ENCODE results near the gene UBE2J2.
A peak's percentile ranks its signal among the peaks of the same experiment; 100 is the strongest.

DNA sequence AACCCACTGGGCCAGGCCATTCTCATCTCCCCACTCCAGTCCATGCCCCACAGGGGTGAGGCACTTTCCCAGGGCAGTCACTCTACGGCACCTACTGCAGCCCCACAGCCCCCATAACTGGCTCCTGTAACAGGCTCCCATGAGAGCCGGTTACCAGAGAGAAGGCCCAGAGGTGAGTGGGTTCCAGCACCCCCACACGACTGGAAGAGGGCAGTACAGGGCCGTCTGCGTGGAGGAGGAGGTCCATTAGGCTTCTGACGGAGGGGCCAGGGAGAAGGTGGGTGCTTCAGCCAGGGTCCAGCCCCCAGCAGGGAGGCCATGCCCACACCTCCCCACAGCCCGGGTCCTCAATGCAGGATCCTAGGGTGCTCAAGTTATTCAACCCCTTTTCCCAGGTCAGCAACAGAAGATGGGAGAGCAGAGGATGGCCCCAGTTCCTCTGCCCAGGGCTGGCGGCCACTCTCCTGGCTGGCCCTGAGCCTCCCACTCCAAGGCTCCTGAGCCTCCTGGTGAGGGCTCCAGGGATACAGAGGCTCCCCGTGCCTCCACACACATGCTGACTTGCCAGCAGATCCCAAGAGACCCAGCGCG lies 32.5 kb upstream of the UBE2J2 start:
- TF ChIP-seq POLR2A (IDR thresholded peaks at IDR 0.05; ENCODE audit: control extremely low read depth in 1 of 2, low read depth in 2 of 2, low read length in 2 of 2) (no peak), CTCF (IDR thresholded peaks at IDR 0.05; ENCODE audit: control extremely low read depth in 1 of 3, insufficient read depth in 1 of 3, low read depth in 1 of 3, low read length in 3 of 3) (peak in 2 of 3 experiments; percentile 31 to 52; a peak in 3 of 4 replicates), GABPA (IDR thresholded peaks at IDR 0.05; ENCODE audit: borderline replicate concordance, insufficient read depth, low read length) (no peak), HDAC6 (IDR thresholded peaks at IDR 0.05; ENCODE audit: low read depth, low read length) (no peak)
- TF ChIP-seq, protein P1, sequence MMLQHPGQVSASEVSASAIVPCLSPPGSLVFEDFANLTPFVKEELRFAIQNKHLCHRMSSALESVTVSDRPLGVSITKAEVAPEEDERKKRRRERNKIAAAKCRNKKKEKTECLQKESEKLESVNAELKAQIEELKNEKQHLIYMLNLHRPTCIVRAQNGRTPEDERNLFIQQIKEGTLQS (IDR thresholded peaks at IDR 0.05; ENCODE audit: insufficient read depth, low read depth, low read length) = no peak

Measured in H1 (cell line).